GM12865 (cell line): ENCODE results near the gene STX8.
"Not testable (repeated sequence)": the region's sequence is repeated elsewhere in the genome, so short reads cannot be mapped to it uniquely, and the experiment has no call there.

Source experiments
- DNase-seq: peaks from one replicate; pipeline ENCODE4 v3.0.0; 2010; ENCODE audit warnings: low read depth
- H3K4me3 ChIP-seq: 2 replicates; pipeline ENCODE4 v1.5.1; 2011; ENCODE audit warnings: mild to moderate bottlenecking, low read depth, low read length, control low read depth
- TF ChIP-seq, protein P1 (sequence below): IDR thresholded peaks from 2 replicates; pipeline ENCODE4 v1.5.1; 2011; ENCODE audit warnings: low read length, control low read depth, low read depth, inconsistent platforms; ENCODE audit not compliant: insufficient read depth; ENCODE audit errors: missing control alignments

STX8 gene

GRCh38 chr17:9451934-9452333, 123.7 kb downstream of the STX8 start:
- TF ChIP-seq, protein P1, sequence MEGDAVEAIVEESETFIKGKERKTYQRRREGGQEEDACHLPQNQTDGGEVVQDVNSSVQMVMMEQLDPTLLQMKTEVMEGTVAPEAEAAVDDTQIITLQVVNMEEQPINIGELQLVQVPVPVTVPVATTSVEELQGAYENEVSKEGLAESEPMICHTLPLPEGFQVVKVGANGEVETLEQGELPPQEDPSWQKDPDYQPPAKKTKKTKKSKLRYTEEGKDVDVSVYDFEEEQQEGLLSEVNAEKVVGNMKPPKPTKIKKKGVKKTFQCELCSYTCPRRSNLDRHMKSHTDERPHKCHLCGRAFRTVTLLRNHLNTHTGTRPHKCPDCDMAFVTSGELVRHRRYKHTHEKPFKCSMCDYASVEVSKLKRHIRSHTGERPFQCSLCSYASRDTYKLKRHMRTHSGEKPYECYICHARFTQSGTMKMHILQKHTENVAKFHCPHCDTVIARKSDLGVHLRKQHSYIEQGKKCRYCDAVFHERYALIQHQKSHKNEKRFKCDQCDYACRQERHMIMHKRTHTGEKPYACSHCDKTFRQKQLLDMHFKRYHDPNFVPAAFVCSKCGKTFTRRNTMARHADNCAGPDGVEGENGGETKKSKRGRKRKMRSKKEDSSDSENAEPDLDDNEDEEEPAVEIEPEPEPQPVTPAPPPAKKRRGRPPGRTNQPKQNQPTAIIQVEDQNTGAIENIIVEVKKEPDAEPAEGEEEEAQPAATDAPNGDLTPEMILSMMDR: no peak
- no peak for DNase-seq
- no peak overlapping the region for H3K4me3 ChIP-seq

GRCh38 chr17:9447298-9447697, 128.3 kb downstream of the STX8 start:
- not testable (repeated sequence) for H3K4me3 ChIP-seq, DNase-seq

- TF ChIP-seq, protein P1: no peak
Observed at GRCh38 chr17:9446528-9446927, 129.1 kb downstream of the STX8 start.

GRCh38 chr17:9445424-9445823, 130.2 kb downstream of the STX8 start:
- TF ChIP-seq, protein P1: no peak
- no peak overlapping the region for H3K4me3 ChIP-seq
- DNase-seq: no peak

More at GRCh38 chr17:9446528-9446927, 129.1 kb downstream of the STX8 start:
- no peak for DNase-seq
- no peak overlapping the region for H3K4me3 ChIP-seq

- TF ChIP-seq, protein P1: no peak
- no peak overlapping the region for H3K4me3 ChIP-seq
- DNase-seq: no peak
Observed at GRCh38 chr17:9444687-9445086, 130.9 kb downstream of the STX8 start.

- no peak overlapping the region for H3K4me3 ChIP-seq
- TF ChIP-seq, protein P1: no peak
- DNase-seq: no peak
Observed at GRCh38 chr17:9443811-9444210, 131.8 kb downstream of the STX8 start.

- no peak for DNase-seq
- TF ChIP-seq, protein P1: no peak
Observed at GRCh38 chr17:9439851-9440250, 135.8 kb downstream of the STX8 start.

More at GRCh38 chr17:9439851-9440250, 135.8 kb downstream of the STX8 start:
- no peak overlapping the region for H3K4me3 ChIP-seq
